ENCODE data around the gene BPGM.

DNA sequence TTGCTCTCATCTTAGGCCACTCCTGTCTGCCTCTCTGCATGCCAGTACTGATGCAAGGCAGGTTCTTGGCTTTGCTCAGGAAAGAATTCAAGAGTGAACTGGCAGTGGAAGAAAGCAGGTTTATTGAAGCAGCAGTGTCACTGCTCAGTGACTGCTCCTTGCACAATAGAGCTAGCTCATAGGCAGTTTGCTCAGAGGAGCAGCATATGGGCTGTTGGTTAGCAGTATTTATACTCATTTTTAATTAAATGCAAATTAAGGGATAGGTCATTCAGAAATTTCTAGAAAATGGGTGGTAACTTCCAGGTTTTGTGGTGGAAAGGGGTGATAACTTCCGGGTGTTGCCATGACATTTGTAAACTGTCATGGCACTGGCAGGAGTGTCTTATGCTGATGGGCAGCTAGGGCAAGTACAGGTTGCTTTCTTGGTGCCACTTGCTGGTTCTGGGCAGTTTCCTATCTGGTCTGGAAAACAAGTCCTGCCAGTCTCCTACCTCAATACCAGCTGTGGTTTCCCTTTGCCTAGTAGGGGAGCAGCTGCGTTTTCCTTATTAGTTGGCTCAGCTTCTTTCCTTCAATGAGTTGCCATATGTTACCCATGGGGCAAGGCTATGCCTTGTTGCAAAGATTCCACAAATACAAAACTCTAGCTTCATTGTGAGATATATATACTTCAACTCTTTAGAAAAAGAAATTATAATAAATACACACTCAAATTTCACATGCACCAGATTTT is 68.0 kb downstream of the BPGM start:
- TF ChIP-seq RAD21 (IDR thresholded peaks at IDR 0.05; ENCODE audit: low read depth) (no peak), POLR2A (IDR thresholded peaks at IDR 0.05; ENCODE audit: borderline replicate concordance, extremely low read depth, insufficient read depth, insufficient read length) (no peak), ZNF274 (IDR thresholded peaks at IDR 0.05; ENCODE audit: low read depth, low read length) (no peak), ELF1 (IDR thresholded peaks at IDR 0.05; ENCODE audit: borderline replicate concordance, low read depth) (no peak), SP1 (IDR thresholded peaks at IDR 0.05; ENCODE audit: low read depth) (no peak), EZH2phosphoT487 (IDR thresholded peaks at IDR 0.05; ENCODE audit: borderline replicate concordance) (no peak), YY1 (IDR thresholded peaks at IDR 0.05; ENCODE audit: extremely low read depth, insufficient replicate concordance, low read depth, low read length) (no peak), EZH2 (IDR thresholded peaks at IDR 0.05) (no peak), FOSL1 (IDR thresholded peaks at IDR 0.05; ENCODE audit: low read depth) (no peak)
- TF ChIP-seq, protein P1, sequence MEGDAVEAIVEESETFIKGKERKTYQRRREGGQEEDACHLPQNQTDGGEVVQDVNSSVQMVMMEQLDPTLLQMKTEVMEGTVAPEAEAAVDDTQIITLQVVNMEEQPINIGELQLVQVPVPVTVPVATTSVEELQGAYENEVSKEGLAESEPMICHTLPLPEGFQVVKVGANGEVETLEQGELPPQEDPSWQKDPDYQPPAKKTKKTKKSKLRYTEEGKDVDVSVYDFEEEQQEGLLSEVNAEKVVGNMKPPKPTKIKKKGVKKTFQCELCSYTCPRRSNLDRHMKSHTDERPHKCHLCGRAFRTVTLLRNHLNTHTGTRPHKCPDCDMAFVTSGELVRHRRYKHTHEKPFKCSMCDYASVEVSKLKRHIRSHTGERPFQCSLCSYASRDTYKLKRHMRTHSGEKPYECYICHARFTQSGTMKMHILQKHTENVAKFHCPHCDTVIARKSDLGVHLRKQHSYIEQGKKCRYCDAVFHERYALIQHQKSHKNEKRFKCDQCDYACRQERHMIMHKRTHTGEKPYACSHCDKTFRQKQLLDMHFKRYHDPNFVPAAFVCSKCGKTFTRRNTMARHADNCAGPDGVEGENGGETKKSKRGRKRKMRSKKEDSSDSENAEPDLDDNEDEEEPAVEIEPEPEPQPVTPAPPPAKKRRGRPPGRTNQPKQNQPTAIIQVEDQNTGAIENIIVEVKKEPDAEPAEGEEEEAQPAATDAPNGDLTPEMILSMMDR (IDR thresholded peaks at IDR 0.05 in 2 of 3, conservative IDR thresholded peaks at IDR 0.05 in 1 of 3; ENCODE audit: borderline replicate concordance in 1 of 3, insufficient read depth in 1 of 3, low read depth in 2 of 3, low read length in 2 of 3) = no peak
- TF ChIP-seq, protein P2, sequence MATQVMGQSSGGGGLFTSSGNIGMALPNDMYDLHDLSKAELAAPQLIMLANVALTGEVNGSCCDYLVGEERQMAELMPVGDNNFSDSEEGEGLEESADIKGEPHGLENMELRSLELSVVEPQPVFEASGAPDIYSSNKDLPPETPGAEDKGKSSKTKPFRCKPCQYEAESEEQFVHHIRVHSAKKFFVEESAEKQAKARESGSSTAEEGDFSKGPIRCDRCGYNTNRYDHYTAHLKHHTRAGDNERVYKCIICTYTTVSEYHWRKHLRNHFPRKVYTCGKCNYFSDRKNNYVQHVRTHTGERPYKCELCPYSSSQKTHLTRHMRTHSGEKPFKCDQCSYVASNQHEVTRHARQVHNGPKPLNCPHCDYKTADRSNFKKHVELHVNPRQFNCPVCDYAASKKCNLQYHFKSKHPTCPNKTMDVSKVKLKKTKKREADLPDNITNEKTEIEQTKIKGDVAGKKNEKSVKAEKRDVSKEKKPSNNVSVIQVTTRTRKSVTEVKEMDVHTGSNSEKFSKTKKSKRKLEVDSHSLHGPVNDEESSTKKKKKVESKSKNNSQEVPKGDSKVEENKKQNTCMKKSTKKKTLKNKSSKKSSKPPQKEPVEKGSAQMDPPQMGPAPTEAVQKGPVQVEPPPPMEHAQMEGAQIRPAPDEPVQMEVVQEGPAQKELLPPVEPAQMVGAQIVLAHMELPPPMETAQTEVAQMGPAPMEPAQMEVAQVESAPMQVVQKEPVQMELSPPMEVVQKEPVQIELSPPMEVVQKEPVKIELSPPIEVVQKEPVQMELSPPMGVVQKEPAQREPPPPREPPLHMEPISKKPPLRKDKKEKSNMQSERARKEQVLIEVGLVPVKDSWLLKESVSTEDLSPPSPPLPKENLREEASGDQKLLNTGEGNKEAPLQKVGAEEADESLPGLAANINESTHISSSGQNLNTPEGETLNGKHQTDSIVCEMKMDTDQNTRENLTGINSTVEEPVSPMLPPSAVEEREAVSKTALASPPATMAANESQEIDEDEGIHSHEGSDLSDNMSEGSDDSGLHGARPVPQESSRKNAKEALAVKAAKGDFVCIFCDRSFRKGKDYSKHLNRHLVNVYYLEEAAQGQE (IDR thresholded peaks at IDR 0.05; ENCODE audit: low read depth) = no peak

Measured in HCT116 (cell line).